Keratinocyte (primary cell): ENCODE results near the gene ILKAP. TPM values are rescaled to one million over a fixed set of nuclear protein-coding genes. Genes with fewer than 3 reads are reported as not detected.

Experiments
- DNase-seq: peaks from one replicate; pipeline ENCODE4 v3.0.0-alpha.2; 2011; ENCODE audit warnings: low read depth, missing footprints, low spot score
- FAIRE-seq: peaks from 2 replicates; lab custom pipeline; 2011; peaks lifted over from hg19 to GRCh38; lab: Jason Lieb, UNC
- H2AFZ ChIP-seq: 2 replicates; pipeline ENCODE4 v1.6.0; 2012; ENCODE audit warnings: low read length, control low read depth, inconsistent platforms; ENCODE audit not compliant: control insufficient read depth
- H3K27ac ChIP-seq: 2 replicates; pipeline ENCODE4 v1.5.1; 2011; ENCODE audit warnings: low read length; ENCODE audit not compliant: control insufficient read depth, insufficient read depth
- H3K27me3 ChIP-seq: 3 replicates; pipeline ENCODE4 v1.6.0; 2011; ENCODE audit warnings: low read length; ENCODE audit not compliant: control insufficient read depth, insufficient read depth; ENCODE audit errors: extremely low read depth
- H3K36me3 ChIP-seq, 2 experiments: 2 replicates in 1 of 2; 3 replicates in 1 of 2; pipeline ENCODE4 v1.5.1; 2011; ENCODE audit warnings: low read length in 2 of 2, mild to moderate bottlenecking in 1 of 2; ENCODE audit not compliant: control insufficient read depth in 2 of 2, insufficient read depth in 2 of 2; ENCODE audit errors: extremely low read depth in 1 of 2
- H3K4me1 ChIP-seq: 3 replicates; pipeline ENCODE4 v1.5.1; 2011; ENCODE audit warnings: low read length; ENCODE audit not compliant: control insufficient read depth, insufficient read depth; ENCODE audit errors: extremely low read depth
- H3K4me2 ChIP-seq: 3 replicates; pipeline ENCODE4 v1.6.0; 2011; ENCODE audit warnings: low read depth, low read length; ENCODE audit not compliant: control insufficient read depth, insufficient read depth; ENCODE audit errors: extremely low read depth
- H3K4me3 ChIP-seq, 3 experiments: fragments of 200-600 bp in 1 of 3; sonication (generic) in 1 of 3; 2 replicates in 2 of 3; 3 replicates in 1 of 3; pipeline ENCODE4 v1.5.1; 2011 to 2016; ENCODE audit warnings: low read length in 3 of 3, mild to moderate bottlenecking in 3 of 3, control low read depth in 2 of 3, inconsistent platforms in 1 of 3, low read depth in 1 of 3, mixed read lengths in 1 of 3, mixed run types in 1 of 3, moderate library complexity in 1 of 3; ENCODE audit not compliant: control insufficient read depth in 2 of 3, insufficient read depth in 2 of 3; ENCODE audit errors: extremely low read depth in 1 of 3
- H3K79me2 ChIP-seq: 2 replicates; pipeline ENCODE4 v1.6.0; 2012; ENCODE audit warnings: low read length; ENCODE audit not compliant: control insufficient read depth, insufficient read depth
- H3K9ac ChIP-seq: 3 replicates; pipeline ENCODE4 v1.6.0; 2011; ENCODE audit warnings: low read length; ENCODE audit not compliant: control insufficient read depth, insufficient read depth; ENCODE audit errors: extremely low read depth
- H3K9me1 ChIP-seq: 3 replicates; pipeline ENCODE4 v1.6.0; 2011; ENCODE audit warnings: low read length; ENCODE audit not compliant: control insufficient read depth, insufficient read depth; ENCODE audit errors: extremely low read depth
- H3K9me3 ChIP-seq: 2 replicates; pipeline ENCODE4 v1.5.1; 2012; ENCODE audit warnings: low read depth, low read length; ENCODE audit not compliant: control insufficient read depth
- H4K20me1 ChIP-seq: 3 replicates; pipeline ENCODE4 v1.6.0; 2011; ENCODE audit warnings: low read length; ENCODE audit not compliant: control insufficient read depth, insufficient read depth; ENCODE audit errors: extremely low read depth
- CTCF ChIP-seq, 3 experiments: IDR thresholded peaks in 1 of 3; conservative IDR thresholded peaks in 1 of 3; optimal IDR thresholded peaks in 1 of 3; 2 replicates in 2 of 3; 3 replicates in 1 of 3; pipeline versions ENCODE3 to v1.5.1; 2011; ENCODE audit warnings: low read length in 3 of 3, mild to moderate bottlenecking in 3 of 3, moderate library complexity in 2 of 3, control low read depth in 1 of 3, inconsistent platforms in 1 of 3; ENCODE audit not compliant: insufficient read depth in 2 of 3; ENCODE audit errors: extremely low read depth in 1 of 3
- EZH2 ChIP-seq: IDR thresholded peaks from one replicate; pipeline ENCODE4 v1.6.1; 2012; ENCODE audit warnings: inconsistent platforms, mild to moderate bottlenecking, low read length, moderate library complexity
- dilution Hi-C: fragments of 300-500 bp; cut with MboI; formaldehyde crosslinking; loops from one replicate; pipeline ENCODE4 v1.7.0; 2020; ENCODE audit warnings: low sequenced_read_pairs; ENCODE audit not compliant: extremely low pct_ligation_motif_present
- polyA plus RNA-seq, 5 experiments: library from polyadenylated mRNA; depleted of rRNA in 3 of 5; stranded (reverse) in 3 of 5; stranded (forward) in 1 of 5; unstranded in 1 of 5; fragments of >200 nt; gene quantifications; 1 replicate in 1 of 5; 2 replicates in 3 of 5; 3 replicates in 1 of 5; pipeline versions ENCODE4 v1.2.1 to v1.2.3, GENCODE V29; 2011 to 2012; ENCODE audit warnings: missing spikeins in 2 of 5, low read depth in 1 of 5, low replicate concordance in 1 of 5

Gene ILKAP
- polyA plus RNA-seq, 1 donor (not counting 4 experiments of a cell fraction or from before 2014, with no cell fraction given): 39.1 TPM

GRCh38 chr2:238132463-238133450 is 70.7 kb downstream of the ILKAP start:
- H3K27me3 ChIP-seq: peaks cover 5% of the 10 kb centered on the region
- no peak overlapping the region for H3K9ac ChIP-seq

GRCh38 chr2:238131761-238132462 is 71.6 kb downstream of the ILKAP start:
- Histone ChIP-seq H3K36me3 (no peaks in the 10 kb centered on the region), H2AFZ (no peak overlapping the region), H3K9me1 (no peaks in the 10 kb centered on the region), H3K4me2 (no peak overlapping the region), H3K27me3 (peaks cover 5% of the 10 kb centered on the region), H3K9me3 (no peaks in the 10 kb centered on the region), H4K20me1 (no peaks in the 10 kb centered on the region), H3K79me2 (no peaks in the 10 kb centered on the region), H3K4me3 (no peak overlapping the region), H3K27ac (no peak overlapping the region), H3K4me1 (no peaks in the 10 kb centered on the region), H3K9ac (no peak overlapping the region)
- dilution Hi-C loops: no loop called here
- TF ChIP-seq EZH2: no peak
- TF ChIP-seq CTCF (optimal IDR thresholded peaks at IDR 0.05 in 1 of 3, IDR thresholded peaks at IDR 0.05 in 1 of 3, conservative IDR thresholded peaks at IDR 0.05 in 1 of 3; ENCODE audit: extremely low read depth in 1 of 3, insufficient read depth in 2 of 3, low read length in 3 of 3): no peak
- DNase-seq (no peak), FAIRE-seq (no peak)

More at GRCh38 chr2:238132463-238133450, 70.7 kb downstream of the ILKAP start:
- Histone ChIP-seq H3K9me3 (no peaks in the 10 kb centered on the region), H3K79me2 (no peaks in the 10 kb centered on the region), H3K4me3 (no peak overlapping the region), H3K4me2 (no peak overlapping the region), H3K9me1 (no peaks in the 10 kb centered on the region), H3K4me1 (no peaks in the 10 kb centered on the region), H3K27ac (no peak overlapping the region), H4K20me1 (no peaks in the 10 kb centered on the region), H2AFZ (no peak overlapping the region), H3K36me3 (no peaks in the 10 kb centered on the region)
- FAIRE-seq (no peak), DNase-seq (no peak)
- TF ChIP-seq EZH2 (no peak), CTCF (optimal IDR thresholded peaks at IDR 0.05 in 1 of 3, IDR thresholded peaks at IDR 0.05 in 1 of 3, conservative IDR thresholded peaks at IDR 0.05 in 1 of 3; ENCODE audit: extremely low read depth in 1 of 3, insufficient read depth in 2 of 3, low read length in 3 of 3) (no peak)
- dilution Hi-C loops: no loop called here
